Measurements from ENCODE around the gene CPA3. TPM values are rescaled to one million over a fixed set of nuclear protein-coding genes. Genes with fewer than 3 reads are reported as not detected.

The CPA3 gene
- total and polyA plus RNA-seq, 4 donors = 2.2 to 37.4 (median 2.5) TPM

DNA sequence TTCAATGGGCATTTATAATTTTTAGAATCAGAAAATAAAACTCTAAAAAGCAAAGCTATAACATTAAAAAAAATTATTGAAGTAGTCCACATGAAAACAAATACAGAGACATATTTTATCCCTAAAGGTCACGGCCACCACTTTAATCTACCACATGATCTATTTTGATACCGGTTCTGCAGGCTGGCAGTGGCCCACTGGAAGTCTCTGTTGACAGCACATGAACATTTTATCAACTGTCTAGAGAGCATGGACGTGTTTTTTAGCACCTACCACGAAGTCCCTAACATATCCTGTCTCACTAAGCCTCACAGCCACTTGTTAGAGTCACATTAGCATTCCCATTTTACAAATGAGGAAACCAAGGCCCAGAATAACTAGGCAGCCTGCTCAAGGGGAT lies 1.8 kb upstream of the CPA3 start:
- H3K27me3 ChIP-seq (ENCODE audit: control insufficient read depth in 3 of 3, insufficient read depth in 3 of 3, low read length in 2 of 3) = no peaks in the 10 kb centered on the region
- no peak overlapping the region for H3K27ac ChIP-seq (ENCODE audit: low read depth in 1 of 2, low read length in 1 of 2)
- DNase-seq (no peak), ATAC-seq (ENCODE audit: insufficient read depth, low FRiP score) (no peak)
- WGBS, 2 donors = 35 to 39% methylated on average over 4 of the region's 4 CpGs
- H3K36me3 ChIP-seq (ENCODE audit: control insufficient read depth in 4 of 4, insufficient read depth in 4 of 4, low read length in 4 of 4) = no peaks in the 10 kb centered on the region
- TF ChIP-seq, protein P1, sequence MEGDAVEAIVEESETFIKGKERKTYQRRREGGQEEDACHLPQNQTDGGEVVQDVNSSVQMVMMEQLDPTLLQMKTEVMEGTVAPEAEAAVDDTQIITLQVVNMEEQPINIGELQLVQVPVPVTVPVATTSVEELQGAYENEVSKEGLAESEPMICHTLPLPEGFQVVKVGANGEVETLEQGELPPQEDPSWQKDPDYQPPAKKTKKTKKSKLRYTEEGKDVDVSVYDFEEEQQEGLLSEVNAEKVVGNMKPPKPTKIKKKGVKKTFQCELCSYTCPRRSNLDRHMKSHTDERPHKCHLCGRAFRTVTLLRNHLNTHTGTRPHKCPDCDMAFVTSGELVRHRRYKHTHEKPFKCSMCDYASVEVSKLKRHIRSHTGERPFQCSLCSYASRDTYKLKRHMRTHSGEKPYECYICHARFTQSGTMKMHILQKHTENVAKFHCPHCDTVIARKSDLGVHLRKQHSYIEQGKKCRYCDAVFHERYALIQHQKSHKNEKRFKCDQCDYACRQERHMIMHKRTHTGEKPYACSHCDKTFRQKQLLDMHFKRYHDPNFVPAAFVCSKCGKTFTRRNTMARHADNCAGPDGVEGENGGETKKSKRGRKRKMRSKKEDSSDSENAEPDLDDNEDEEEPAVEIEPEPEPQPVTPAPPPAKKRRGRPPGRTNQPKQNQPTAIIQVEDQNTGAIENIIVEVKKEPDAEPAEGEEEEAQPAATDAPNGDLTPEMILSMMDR (IDR thresholded peaks at IDR 0.05; ENCODE audit: control extremely low read depth, extremely low read depth) = no peak
- H3K9ac ChIP-seq (ENCODE audit: insufficient read depth in 1 of 2, low read length in 2 of 2) = no peak overlapping the region
- H3K4me3 ChIP-seq = no peak overlapping the region
- no peaks in the 10 kb centered on the region for H3K4me1 ChIP-seq (ENCODE audit: control insufficient read depth in 5 of 5, insufficient read depth in 5 of 5, low read length in 5 of 5)
- H3K9me3 ChIP-seq (ENCODE audit: control insufficient read depth in 4 of 4, insufficient read depth in 3 of 4, low read length in 3 of 4) = no peaks in the 10 kb centered on the region

DNA sequence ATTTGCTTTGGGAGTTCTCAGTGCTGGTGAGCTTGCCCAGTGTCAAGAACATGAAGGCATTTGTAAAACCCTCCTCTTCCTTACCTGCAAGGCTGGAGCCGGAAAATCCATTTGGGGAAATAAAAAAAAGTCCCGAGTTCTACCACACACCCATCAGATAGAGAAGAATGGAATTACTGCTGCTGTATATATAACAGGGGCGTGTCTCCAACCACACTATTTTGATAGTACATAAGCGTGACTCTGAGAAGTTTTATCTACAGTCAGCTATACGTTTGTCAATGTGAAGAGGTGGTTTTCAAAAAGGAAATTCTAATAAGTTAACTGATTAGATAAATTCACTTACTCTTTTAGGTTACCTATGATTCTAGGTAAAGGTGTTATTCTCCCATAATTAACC lies 1.3 kb upstream of the CPA3 start:
- ATAC-seq (ENCODE audit: insufficient read depth, low FRiP score) (no peak), DNase-seq (no peak)
- H3K9ac ChIP-seq (ENCODE audit: insufficient read depth in 1 of 2, low read length in 2 of 2) = no peak overlapping the region
- no peaks in the 10 kb centered on the region for H3K4me1 ChIP-seq (ENCODE audit: control insufficient read depth in 5 of 5, insufficient read depth in 5 of 5, low read length in 5 of 5)
- no peak overlapping the region for H3K27ac ChIP-seq (ENCODE audit: low read depth in 1 of 2, low read length in 1 of 2)
- no peaks in the 10 kb centered on the region for H3K9me3 ChIP-seq (ENCODE audit: control insufficient read depth in 4 of 4, insufficient read depth in 3 of 4, low read length in 3 of 4)
- H3K27me3 ChIP-seq (ENCODE audit: control insufficient read depth in 3 of 3, insufficient read depth in 3 of 3, low read length in 2 of 3) = no peaks in the 10 kb centered on the region
- H3K4me3 ChIP-seq = no peak overlapping the region
- TF ChIP-seq, protein P1 (IDR thresholded peaks at IDR 0.05; ENCODE audit: control extremely low read depth, extremely low read depth) = no peak
- H3K36me3 ChIP-seq (ENCODE audit: control insufficient read depth in 4 of 4, insufficient read depth in 4 of 4, low read length in 4 of 4) = no peaks in the 10 kb centered on the region
- WGBS, 2 donors = 57 to 61% methylated on average over 5 of the region's 5 CpGs

DNA sequence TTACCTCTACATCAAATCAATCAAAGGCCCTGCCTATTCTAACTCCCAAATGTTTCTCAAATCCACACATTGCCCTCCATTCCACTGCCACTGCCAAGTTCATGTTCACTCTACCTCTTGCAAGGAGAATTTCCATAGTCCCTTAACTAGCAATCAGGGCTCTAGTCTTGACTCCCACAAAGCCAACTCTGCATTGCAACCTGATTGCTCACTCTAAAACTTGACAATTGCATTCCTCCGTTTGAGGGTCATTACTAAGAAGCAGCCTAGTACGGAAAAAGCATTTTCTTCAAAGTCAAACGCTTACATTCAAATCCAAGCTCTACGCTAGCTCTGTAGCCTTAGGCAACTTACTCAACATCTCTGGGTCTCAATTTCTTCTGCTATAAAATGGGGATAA lies 1.2 kb downstream of the CPA3 start:
- H3K4me3 ChIP-seq = no peak overlapping the region

More for the DNA sequence above, 1.2 kb downstream of the CPA3 start:
- no peaks in the 10 kb centered on the region for H3K27me3 ChIP-seq (ENCODE audit: control insufficient read depth in 3 of 3, insufficient read depth in 3 of 3, low read length in 2 of 3)
- no peak overlapping the region for H3K9ac ChIP-seq (ENCODE audit: insufficient read depth in 1 of 2, low read length in 2 of 2)
- WGBS, 2 donors = 86 to 89% methylated on average over 4 of the region's 4 CpGs
- H3K36me3 ChIP-seq (ENCODE audit: control insufficient read depth in 4 of 4, insufficient read depth in 4 of 4, low read length in 4 of 4) = no peaks in the 10 kb centered on the region
- TF ChIP-seq, protein P1 (IDR thresholded peaks at IDR 0.05; ENCODE audit: control extremely low read depth, extremely low read depth) = no peak
- H3K9me3 ChIP-seq (ENCODE audit: control insufficient read depth in 4 of 4, insufficient read depth in 3 of 4, low read length in 3 of 4) = no peaks in the 10 kb centered on the region
- no peaks in the 10 kb centered on the region for H3K4me1 ChIP-seq (ENCODE audit: control insufficient read depth in 5 of 5, insufficient read depth in 5 of 5, low read length in 5 of 5)
- DNase-seq (no peak), ATAC-seq (ENCODE audit: insufficient read depth, low FRiP score) (no peak)
- no peak overlapping the region for H3K27ac ChIP-seq (ENCODE audit: low read depth in 1 of 2, low read length in 1 of 2)

All from lung (tissue), 12 donors.